ENCODE data around the gene TMEM184A.

DNA sequence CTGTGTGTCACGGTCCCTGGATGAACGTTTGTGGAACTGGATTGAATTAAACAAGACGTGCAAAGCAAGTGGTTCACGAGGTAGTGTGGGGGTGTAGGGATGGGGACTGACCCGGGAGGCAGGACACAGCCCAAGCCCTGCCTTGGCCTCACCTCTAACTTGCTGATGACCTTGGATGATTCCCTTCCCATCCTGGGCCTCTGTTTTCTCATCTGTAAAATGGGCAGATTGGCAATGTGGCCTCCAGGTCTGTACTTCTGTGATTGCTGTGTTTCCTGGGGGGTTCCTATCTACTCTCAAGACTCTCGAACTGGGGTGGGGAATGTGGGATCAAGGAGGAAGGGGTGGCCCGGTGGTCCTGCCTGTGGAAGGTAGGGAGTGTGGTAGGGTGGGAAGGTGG, 19.8 kb upstream of the TMEM184A start:
- TF ChIP-seq, protein P1, sequence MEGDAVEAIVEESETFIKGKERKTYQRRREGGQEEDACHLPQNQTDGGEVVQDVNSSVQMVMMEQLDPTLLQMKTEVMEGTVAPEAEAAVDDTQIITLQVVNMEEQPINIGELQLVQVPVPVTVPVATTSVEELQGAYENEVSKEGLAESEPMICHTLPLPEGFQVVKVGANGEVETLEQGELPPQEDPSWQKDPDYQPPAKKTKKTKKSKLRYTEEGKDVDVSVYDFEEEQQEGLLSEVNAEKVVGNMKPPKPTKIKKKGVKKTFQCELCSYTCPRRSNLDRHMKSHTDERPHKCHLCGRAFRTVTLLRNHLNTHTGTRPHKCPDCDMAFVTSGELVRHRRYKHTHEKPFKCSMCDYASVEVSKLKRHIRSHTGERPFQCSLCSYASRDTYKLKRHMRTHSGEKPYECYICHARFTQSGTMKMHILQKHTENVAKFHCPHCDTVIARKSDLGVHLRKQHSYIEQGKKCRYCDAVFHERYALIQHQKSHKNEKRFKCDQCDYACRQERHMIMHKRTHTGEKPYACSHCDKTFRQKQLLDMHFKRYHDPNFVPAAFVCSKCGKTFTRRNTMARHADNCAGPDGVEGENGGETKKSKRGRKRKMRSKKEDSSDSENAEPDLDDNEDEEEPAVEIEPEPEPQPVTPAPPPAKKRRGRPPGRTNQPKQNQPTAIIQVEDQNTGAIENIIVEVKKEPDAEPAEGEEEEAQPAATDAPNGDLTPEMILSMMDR (IDR thresholded peaks at IDR 0.05), result no peak
- TF ChIP-seq TP53 (CRISPR knock-in tag; IDR thresholded peaks at IDR 0.05) (no peak), FOXS1 (CRISPR knock-in tag; IDR thresholded peaks at IDR 0.05) (no peak), EP300 (IDR thresholded peaks at IDR 0.05) (no peak), MAX (IDR thresholded peaks at IDR 0.05) (no peak), POLR2A (IDR thresholded peaks at IDR 0.05; ENCODE audit: low read length) (no peak), KDM1A (IDR thresholded peaks at IDR 0.05; ENCODE audit: low read depth) (no peak)

Measured in A549 (cell line).